LNCAP (cell line): ENCODE results near the gene CRYBB3.

Source experiments
- CTCF ChIP-seq: fragments of 450-650 bp; IDR thresholded peaks from 2 replicates; pipeline ENCODE4 v1.5.1; 2017; ENCODE audit warnings: mild to moderate bottlenecking

The CRYBB3 gene

GRCh38 chr22:25161017-25161915, 38.4 kb upstream of the CRYBB3 start:
- TF ChIP-seq CTCF, result no peak

GRCh38 chr22:25161916-25162530, 37.6 kb upstream of the CRYBB3 start:
- TF ChIP-seq CTCF, result no peak

GRCh38 chr22:25162561-25162960, 37.1 kb upstream of the CRYBB3 start:
- no peak for TF ChIP-seq CTCF

DNA sequence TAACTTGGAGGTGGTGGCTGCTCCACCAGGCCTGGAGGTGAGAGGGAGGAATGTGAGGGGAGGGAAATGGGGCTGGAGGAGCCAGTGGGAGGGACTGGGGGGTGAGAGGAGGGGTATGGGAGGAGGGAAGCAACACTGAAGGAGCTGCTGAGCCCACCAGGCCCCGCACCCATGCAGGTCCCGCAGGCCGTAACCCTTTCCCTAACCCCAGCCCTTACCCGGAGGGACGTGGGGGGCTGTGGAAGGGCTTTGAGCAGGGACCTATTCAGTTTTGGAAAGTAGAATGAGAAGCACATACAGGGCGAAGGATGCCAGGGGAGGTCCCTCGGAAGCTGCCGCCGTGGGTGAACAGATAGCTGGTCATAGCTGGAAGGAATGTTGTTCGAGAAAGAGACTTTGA, 33.9 kb upstream of the CRYBB3 start:
- no peak for TF ChIP-seq CTCF

GRCh38 chr22:25166266-25167040, 33.2 kb upstream of the CRYBB3 start:
- no peak for TF ChIP-seq CTCF

DNA sequence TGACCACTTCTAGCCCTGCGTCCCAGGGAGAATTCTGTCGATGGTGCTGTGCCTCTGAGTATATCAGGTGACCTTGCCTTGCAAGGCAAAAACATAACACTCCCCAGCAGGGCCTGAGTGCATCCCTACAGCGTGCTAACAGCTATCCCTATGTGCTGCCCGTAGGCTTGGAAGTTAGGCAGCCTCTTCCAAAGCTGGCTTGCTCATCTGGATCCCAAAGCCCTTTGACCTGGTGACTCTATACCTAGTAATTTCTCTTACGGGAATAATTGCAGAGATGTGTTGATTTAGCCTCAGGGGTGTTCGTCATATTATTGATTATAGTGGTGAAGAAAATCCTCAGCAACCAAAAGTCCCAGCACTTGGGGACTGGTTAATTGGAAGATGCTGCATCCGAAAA, 32.6 kb upstream of the CRYBB3 start:
- TF ChIP-seq CTCF, result no peak

DNA sequence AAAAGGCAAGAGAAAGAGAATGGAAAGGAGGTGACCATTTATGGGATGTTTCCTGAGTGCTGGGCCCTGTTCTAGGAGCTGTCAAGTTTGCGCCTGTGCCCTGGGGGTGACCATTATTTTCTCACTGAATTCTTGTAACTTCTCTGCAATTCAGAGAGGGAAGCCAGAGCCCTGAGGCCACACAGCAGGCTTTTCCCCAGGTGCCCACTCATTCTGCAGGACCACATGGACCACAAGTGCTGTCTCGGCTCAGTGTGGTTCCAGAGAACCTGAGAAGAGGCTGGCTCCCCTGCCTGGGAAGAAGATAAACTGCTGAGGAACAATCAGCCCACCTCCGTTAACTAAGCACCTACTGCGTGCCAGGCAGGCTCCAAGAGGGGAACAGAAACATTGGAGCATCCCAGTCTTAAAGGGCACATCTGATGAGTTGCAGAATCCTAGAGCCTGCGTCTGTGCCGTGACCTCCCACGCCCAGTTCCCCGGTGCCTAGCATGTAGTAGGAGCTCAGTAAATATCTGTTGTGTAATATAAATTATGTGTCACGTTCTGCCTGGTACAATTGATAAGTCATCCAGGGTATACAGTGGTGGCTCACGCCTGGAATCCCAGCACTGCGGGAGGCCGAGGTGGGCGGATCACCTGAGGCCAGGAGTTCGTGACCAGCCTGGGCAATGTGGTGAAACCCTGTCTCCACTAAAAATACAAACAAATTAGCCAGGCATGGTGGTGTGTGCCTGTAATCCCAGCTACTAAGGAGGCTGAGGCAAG, 31.6 kb upstream of the CRYBB3 start:
- TF ChIP-seq CTCF, result no peak
